ENCODE measurements around the gene DNAJB5. TPM values are rescaled to one million over a fixed set of nuclear protein-coding genes. Genes with fewer than 3 reads are reported as not detected.
A peak's percentile ranks its signal among the peaks of the same experiment; 100 is the strongest.

Gene DNAJB5
- total RNA-seq, 3 donors from 2014 or later, result 1.2 to 32.9 (median 5.8) TPM

- intact Hi-C loops (cut with DNase I, micrococcal nuclease), result no loop called here
- no peak for TF ChIP-seq CTCF (IDR thresholded peaks at IDR 0.05)
- Histone ChIP-seq H3K9me3 (no peaks in the 10 kb centered on the region), H3K4me3 (no peak overlapping the region), H3K4me1 (ENCODE audit: low read depth) (no peaks in the 10 kb centered on the region), H3K36me3 (ENCODE audit: low read depth) (no peaks in the 10 kb centered on the region)
- DNase-seq, result no peak
- no peak for ATAC-seq
These were observed 9.3 kb upstream of the DNAJB5 start for GRCh38 chr9:34980181-34980761.

- intact Hi-C loops (cut with DNase I, micrococcal nuclease), result no loop called here
- DNase-seq, result no peak
- no peak for ATAC-seq
- no peak for TF ChIP-seq CTCF (IDR thresholded peaks at IDR 0.05)
- Histone ChIP-seq H3K4me1 (ENCODE audit: low read depth) (no peaks in the 10 kb centered on the region), H3K9me3 (no peaks in the 10 kb centered on the region), H3K4me3 (no peak overlapping the region), H3K36me3 (ENCODE audit: low read depth) (no peaks in the 10 kb centered on the region)
These were observed 7.2 kb upstream of the DNAJB5 start for GRCh38 chr9:34982361-34982760.

GRCh38 chr9:34983209-34983608, 6.3 kb upstream of the DNAJB5 start:
- H3K36me3 ChIP-seq (ENCODE audit: low read depth), result no peaks in the 10 kb centered on the region
- no peaks in the 10 kb centered on the region for H3K4me1 ChIP-seq (ENCODE audit: low read depth)
- intact Hi-C loops (cut with DNase I, micrococcal nuclease), result no loop called here
- TF ChIP-seq CTCF (IDR thresholded peaks at IDR 0.05), result no peak
- no peak overlapping the region for H3K4me3 ChIP-seq
- ATAC-seq (peak; percentile 43), DNase-seq (no peak)
- H3K9me3 ChIP-seq, result no peaks in the 10 kb centered on the region

GRCh38 chr9:34984049-34984448, 5.5 kb upstream of the DNAJB5 start:
- Histone ChIP-seq H3K4me3 (no peak overlapping the region), H3K36me3 (ENCODE audit: low read depth) (no peaks in the 10 kb centered on the region), H3K9me3 (no peaks in the 10 kb centered on the region), H3K4me1 (ENCODE audit: low read depth) (no peaks in the 10 kb centered on the region)
- DNase-seq, result peak in 1 of 3 donors; percentile 31
- TF ChIP-seq CTCF (IDR thresholded peaks at IDR 0.05), result no peak
- no peak for ATAC-seq
- intact Hi-C loops (cut with DNase I, micrococcal nuclease), result no loop called here

- TF ChIP-seq CTCF (IDR thresholded peaks at IDR 0.05), result peak; percentile 66
- H3K4me3 ChIP-seq, result no peak overlapping the region
- no peaks in the 10 kb centered on the region for H3K36me3 ChIP-seq (ENCODE audit: low read depth)
- no peaks in the 10 kb centered on the region for H3K9me3 ChIP-seq
- peak in 2 of 3 donors; percentile 53 to 80 for DNase-seq
- intact Hi-C loops (cut with DNase I, micrococcal nuclease), result loop anchor here in 1 of 2 donors (5.0 kb wide), 1 partner anchor 88 kb away; a partner anchor contains a TSS
- H3K4me1 ChIP-seq (ENCODE audit: low read depth), result peaks cover 3% of the 10 kb centered on the region
- no peak for ATAC-seq
These were observed 4.1 kb upstream of the DNAJB5 start for GRCh38 chr9:34985311-34985899.
